ENCODE data around the gene ST8SIA1.

ST8SIA1 gene

DNA sequence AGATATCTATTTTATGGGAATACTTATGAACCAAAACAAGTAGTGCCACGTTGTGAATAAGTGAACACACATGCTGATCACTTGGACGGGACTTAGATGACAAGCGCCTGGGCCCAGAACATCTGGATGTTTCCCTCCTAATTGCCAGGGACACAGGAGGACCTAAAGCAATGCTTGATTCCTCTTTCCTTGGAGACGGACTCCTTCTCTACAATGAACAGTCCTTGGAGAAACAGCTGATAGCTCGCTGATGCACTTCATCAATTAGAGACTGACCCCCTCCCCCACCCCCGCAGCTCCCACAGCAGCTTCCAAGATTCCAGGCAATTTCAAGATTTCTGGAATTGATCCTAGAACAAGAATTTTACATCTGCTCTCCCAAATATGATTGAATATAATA, 86.4 kb downstream of the ST8SIA1 start:
- TF ChIP-seq BCL11A (tag by site-specific recombination; IDR thresholded peaks at IDR 0.05; ENCODE audit: low read depth) (no peak), ZXDB (tag by site-specific recombination; IDR thresholded peaks at IDR 0.05) (no peak), ZNF274 (IDR thresholded peaks at IDR 0.05; ENCODE audit: low read length) (no peak), ZNF274 (tag by site-specific recombination; IDR thresholded peaks at IDR 0.05; ENCODE audit: borderline replicate concordance) (no peak)
- TF ChIP-seq, protein P1, sequence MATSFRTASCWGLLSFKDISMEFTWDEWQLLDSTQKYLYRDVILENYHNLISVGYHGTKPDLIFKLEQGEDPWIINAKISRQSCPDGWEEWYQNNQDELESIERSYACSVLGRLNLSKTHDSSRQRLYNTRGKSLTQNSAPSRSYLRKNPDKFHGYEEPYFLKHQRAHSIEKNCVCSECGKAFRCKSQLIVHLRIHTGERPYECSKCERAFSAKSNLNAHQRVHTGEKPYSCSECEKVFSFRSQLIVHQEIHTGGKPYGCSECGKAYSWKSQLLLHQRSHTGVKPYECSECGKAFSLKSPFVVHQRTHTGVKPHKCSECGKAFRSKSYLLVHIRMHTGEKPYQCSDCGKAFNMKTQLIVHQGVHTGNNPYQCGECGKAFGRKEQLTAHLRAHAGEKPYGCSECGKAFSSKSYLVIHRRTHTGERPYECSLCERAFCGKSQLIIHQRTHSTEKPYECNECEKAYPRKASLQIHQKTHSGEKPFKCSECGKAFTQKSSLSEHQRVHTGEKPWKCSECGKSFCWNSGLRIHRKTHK (tag by site-specific recombination; IDR thresholded peaks at IDR 0.05): no peak
- TF ChIP-seq, protein P2, sequence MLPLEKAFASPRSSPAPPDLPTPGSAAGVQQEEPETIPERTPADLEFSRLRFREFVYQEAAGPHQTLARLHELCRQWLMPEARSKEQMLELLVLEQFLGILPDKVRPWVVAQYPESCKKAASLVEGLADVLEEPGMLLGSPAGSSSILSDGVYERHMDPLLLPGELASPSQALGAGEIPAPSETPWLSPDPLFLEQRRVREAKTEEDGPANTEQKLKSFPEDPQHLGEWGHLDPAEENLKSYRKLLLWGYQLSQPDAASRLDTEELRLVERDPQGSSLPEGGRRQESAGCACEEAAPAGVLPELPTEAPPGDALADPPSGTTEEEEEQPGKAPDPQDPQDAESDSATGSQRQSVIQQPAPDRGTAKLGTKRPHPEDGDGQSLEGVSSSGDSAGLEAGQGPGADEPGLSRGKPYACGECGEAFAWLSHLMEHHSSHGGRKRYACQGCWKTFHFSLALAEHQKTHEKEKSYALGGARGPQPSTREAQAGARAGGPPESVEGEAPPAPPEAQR (tag by site-specific recombination; IDR thresholded peaks at IDR 0.05): no peak
- POLR2A ChIA-PET: no interaction called here

DNA sequence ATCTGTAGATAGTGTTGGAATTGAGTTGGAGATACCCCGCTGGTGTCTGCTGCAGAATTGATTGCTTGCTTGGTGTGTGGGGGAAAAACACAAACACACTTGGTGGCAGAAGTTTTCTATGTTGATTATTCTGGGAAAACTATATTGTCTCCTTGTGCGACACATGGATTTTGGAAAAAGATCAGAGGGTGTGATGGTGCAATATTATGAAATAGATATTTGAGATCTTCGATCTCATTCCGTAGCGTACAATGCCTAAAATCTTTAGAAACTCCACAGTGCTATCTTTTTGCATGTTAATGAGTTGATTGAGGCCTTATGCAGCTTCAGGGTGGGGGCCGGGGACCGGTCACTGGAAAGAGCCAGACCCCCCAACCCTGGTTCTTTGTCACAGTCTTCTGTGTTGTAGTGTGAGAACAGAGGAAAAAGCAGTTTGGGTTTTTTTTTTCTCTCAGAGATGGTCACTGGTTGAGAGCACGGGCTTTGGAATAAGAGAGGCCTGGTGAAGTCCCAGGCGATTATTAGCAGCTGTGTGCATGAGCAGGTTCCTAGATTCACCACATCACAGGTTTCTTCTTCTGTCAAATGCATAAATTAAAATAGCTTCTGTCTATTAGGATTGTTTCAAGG, 88.2 kb downstream of the ST8SIA1 start:
- ChIA-PET CTCF (no interaction called here), POLR2A (no interaction called here)
- H3K36me3 ChIP-seq (ENCODE audit: control insufficient read depth in 2 of 2, insufficient read depth in 1 of 2, low read length in 2 of 2): no peaks in the 10 kb centered on the region
- no peaks in the 10 kb centered on the region for H3K9me3 ChIP-seq (ENCODE audit: control insufficient read depth, insufficient read depth, low read depth, low read length)
- no peaks in the 10 kb centered on the region for H3K4me1 ChIP-seq (ENCODE audit: control insufficient read depth, insufficient read depth, low read length)
- no peak overlapping the region for H3K4me3 ChIP-seq (ENCODE audit: low read depth, low read length)
- H3K27ac ChIP-seq (ENCODE audit: extremely low read depth, low read depth, low read length): no peak overlapping the region
- TF ChIP-seq ZNF571 (tag by site-specific recombination; IDR thresholded peaks at IDR 0.05) (no peak), ZNF501 (tag by site-specific recombination; IDR thresholded peaks at IDR 0.05) (no peak), ZNF701 (tag by site-specific recombination; IDR thresholded peaks at IDR 0.05) (no peak), ZNF76 (tag by site-specific recombination; IDR thresholded peaks at IDR 0.05; ENCODE audit: borderline replicate concordance, low read depth) (no peak), ZNF132 (tag by site-specific recombination; IDR thresholded peaks at IDR 0.05; ENCODE audit: borderline replicate concordance) (no peak), ZBTB7A (tag by site-specific recombination; IDR thresholded peaks at IDR 0.05; ENCODE audit: low read depth) (no peak), GFI1B (tag by site-specific recombination; IDR thresholded peaks at IDR 0.05) (no peak), ZNF621 (tag by site-specific recombination; IDR thresholded peaks at IDR 0.05) (no peak), ZNF561 (tag by site-specific recombination; IDR thresholded peaks at IDR 0.05; ENCODE audit: borderline replicate concordance) (no peak), MEIS1 (CRISPR knock-in tag; IDR thresholded peaks at IDR 0.05; ENCODE audit: borderline replicate concordance) (no peak), ZNF785 (tag by site-specific recombination; IDR thresholded peaks at IDR 0.05) (no peak), ZNF626 (tag by site-specific recombination; IDR thresholded peaks at IDR 0.05) (no peak), ZNF211 (tag by site-specific recombination; IDR thresholded peaks at IDR 0.05; ENCODE audit: low read depth) (no peak), ZNF302 (tag by site-specific recombination; IDR thresholded peaks at IDR 0.05; ENCODE audit: low read depth) (no peak), ZNF394 (tag by site-specific recombination; IDR thresholded peaks at IDR 0.05; ENCODE audit: borderline replicate concordance) (no peak), IKZF3 (tag by site-specific recombination; IDR thresholded peaks at IDR 0.05) (no peak), SP7 (tag by site-specific recombination; IDR thresholded peaks at IDR 0.05) (no peak), GLI2 (tag by site-specific recombination; IDR thresholded peaks at IDR 0.05; ENCODE audit: borderline replicate concordance, low read depth) (no peak)
- TF ChIP-seq, protein P3, sequence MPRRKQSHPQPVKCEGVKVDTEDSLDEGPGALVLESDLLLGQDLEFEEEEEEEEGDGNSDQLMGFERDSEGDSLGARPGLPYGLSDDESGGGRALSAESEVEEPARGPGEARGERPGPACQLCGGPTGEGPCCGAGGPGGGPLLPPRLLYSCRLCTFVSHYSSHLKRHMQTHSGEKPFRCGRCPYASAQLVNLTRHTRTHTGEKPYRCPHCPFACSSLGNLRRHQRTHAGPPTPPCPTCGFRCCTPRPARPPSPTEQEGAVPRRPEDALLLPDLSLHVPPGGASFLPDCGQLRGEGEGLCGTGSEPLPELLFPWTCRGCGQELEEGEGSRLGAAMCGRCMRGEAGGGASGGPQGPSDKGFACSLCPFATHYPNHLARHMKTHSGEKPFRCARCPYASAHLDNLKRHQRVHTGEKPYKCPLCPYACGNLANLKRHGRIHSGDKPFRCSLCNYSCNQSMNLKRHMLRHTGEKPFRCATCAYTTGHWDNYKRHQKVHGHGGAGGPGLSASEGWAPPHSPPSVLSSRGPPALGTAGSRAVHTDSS (tag by site-specific recombination; IDR thresholded peaks at IDR 0.05): no peak
- TF ChIP-seq, protein P4, sequence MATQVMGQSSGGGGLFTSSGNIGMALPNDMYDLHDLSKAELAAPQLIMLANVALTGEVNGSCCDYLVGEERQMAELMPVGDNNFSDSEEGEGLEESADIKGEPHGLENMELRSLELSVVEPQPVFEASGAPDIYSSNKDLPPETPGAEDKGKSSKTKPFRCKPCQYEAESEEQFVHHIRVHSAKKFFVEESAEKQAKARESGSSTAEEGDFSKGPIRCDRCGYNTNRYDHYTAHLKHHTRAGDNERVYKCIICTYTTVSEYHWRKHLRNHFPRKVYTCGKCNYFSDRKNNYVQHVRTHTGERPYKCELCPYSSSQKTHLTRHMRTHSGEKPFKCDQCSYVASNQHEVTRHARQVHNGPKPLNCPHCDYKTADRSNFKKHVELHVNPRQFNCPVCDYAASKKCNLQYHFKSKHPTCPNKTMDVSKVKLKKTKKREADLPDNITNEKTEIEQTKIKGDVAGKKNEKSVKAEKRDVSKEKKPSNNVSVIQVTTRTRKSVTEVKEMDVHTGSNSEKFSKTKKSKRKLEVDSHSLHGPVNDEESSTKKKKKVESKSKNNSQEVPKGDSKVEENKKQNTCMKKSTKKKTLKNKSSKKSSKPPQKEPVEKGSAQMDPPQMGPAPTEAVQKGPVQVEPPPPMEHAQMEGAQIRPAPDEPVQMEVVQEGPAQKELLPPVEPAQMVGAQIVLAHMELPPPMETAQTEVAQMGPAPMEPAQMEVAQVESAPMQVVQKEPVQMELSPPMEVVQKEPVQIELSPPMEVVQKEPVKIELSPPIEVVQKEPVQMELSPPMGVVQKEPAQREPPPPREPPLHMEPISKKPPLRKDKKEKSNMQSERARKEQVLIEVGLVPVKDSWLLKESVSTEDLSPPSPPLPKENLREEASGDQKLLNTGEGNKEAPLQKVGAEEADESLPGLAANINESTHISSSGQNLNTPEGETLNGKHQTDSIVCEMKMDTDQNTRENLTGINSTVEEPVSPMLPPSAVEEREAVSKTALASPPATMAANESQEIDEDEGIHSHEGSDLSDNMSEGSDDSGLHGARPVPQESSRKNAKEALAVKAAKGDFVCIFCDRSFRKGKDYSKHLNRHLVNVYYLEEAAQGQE (tag by site-specific recombination; IDR thresholded peaks at IDR 0.05): no peak

More for the DNA sequence above, 86.4 kb downstream of the ST8SIA1 start:
- no peak overlapping the region for H3K27ac ChIP-seq (ENCODE audit: extremely low read depth, low read depth, low read length)
- CTCF ChIA-PET: no interaction called here
- no peak overlapping the region for H3K4me3 ChIP-seq (ENCODE audit: low read depth, low read length)
- no peaks in the 10 kb centered on the region for H3K9me3 ChIP-seq (ENCODE audit: control insufficient read depth, insufficient read depth, low read depth, low read length)
- H3K36me3 ChIP-seq (ENCODE audit: control insufficient read depth in 2 of 2, insufficient read depth in 1 of 2, low read length in 2 of 2): no peaks in the 10 kb centered on the region
- H3K4me1 ChIP-seq (ENCODE audit: control insufficient read depth, insufficient read depth, low read length): no peaks in the 10 kb centered on the region
